CD14-positive monocyte (primary cell): ENCODE results near the gene CHST12. TPM values are rescaled to one million over a fixed set of nuclear protein-coding genes. Genes with fewer than 3 reads are reported as not detected.
"Not testable (repeated sequence)": the region's sequence is repeated elsewhere in the genome, so short reads cannot be mapped to it uniquely, and the experiment has no call there.

Experiments used
- DNase-seq, 3 donors: peaks; one replicate each; pipeline ENCODE4 v3.0.0-alpha.2; 2011 to 2022
- H2AFZ ChIP-seq: 2 replicates; pipeline ENCODE4 v1.6.0; 2012; ENCODE audit warnings: mild to moderate bottlenecking, low read depth, low read length, inconsistent platforms; ENCODE audit not compliant: insufficient read depth, poor library complexity, severe bottlenecking
- H3K27ac ChIP-seq, 2 donors: 1 replicate in 1 of 2; 2 replicates in 1 of 2; pipeline ENCODE4 v1.5.1; 2012 to 2013; ENCODE audit warnings: low read length in 2 of 2, control low read depth in 1 of 2, inconsistent platforms in 1 of 2, low read depth in 1 of 2, mild to moderate bottlenecking in 1 of 2
- H3K27me3 ChIP-seq, 2 donors: one replicate each; pipeline versions ENCODE4 v1.6.0 to v1.6.1; 2011 to 2013; ENCODE audit warnings: low read length in 2 of 2; ENCODE audit not compliant: control insufficient read depth in 2 of 2, insufficient read depth in 2 of 2
- H3K36me3 ChIP-seq, 2 donors: replicated peaks in 1 of 2; 1 replicate in 1 of 2; 2 replicates in 1 of 2; pipeline versions ENCODE4 v1.5.1 to v1.6.1; 2012 to 2013; ENCODE audit warnings: low read length in 2 of 2, control low read depth in 1 of 2, inconsistent platforms in 1 of 2, mild to moderate bottlenecking in 1 of 2; ENCODE audit not compliant: insufficient read depth in 2 of 2, control insufficient read depth in 1 of 2
- H3K4me1 ChIP-seq, 2 donors: 1 replicate in 1 of 2; 2 replicates in 1 of 2; pipeline versions ENCODE4 v1.5.1 to v1.6.1; 2012 to 2013; ENCODE audit warnings: low read length in 2 of 2, control low read depth in 1 of 2, inconsistent platforms in 1 of 2, mild to moderate bottlenecking in 1 of 2, moderate library complexity in 1 of 2; ENCODE audit not compliant: insufficient read depth in 2 of 2, control insufficient read depth in 1 of 2
- H3K4me2 ChIP-seq: replicated peaks from 2 replicates; pipeline ENCODE3; 2012; ENCODE audit warnings: low read length, moderate library complexity, mild to moderate bottlenecking; ENCODE audit not compliant: poor library complexity, severe bottlenecking; ENCODE audit errors: extremely low read depth
- H3K4me3 ChIP-seq, 3 experiments: fragments of 200-600 bp in 1 of 3; sonication (generic) in 1 of 3; replicated peaks in 1 of 3; 1 replicate in 2 of 3; 2 replicates in 1 of 3; pipeline ENCODE4 v1.5.1; 2011 to 2013; ENCODE audit warnings: low read length in 3 of 3, mild to moderate bottlenecking in 3 of 3, control low read depth in 2 of 3, low read depth in 2 of 3, inconsistent platforms in 1 of 3, moderate library complexity in 1 of 3
- H3K79me2 ChIP-seq: 2 replicates; pipeline ENCODE4 v1.6.0; 2012; ENCODE audit warnings: mild to moderate bottlenecking, control low read depth, inconsistent platforms, low read length, moderate library complexity; ENCODE audit not compliant: insufficient read depth
- H3K9ac ChIP-seq: 2 replicates; pipeline ENCODE4 v1.6.0; 2017; ENCODE audit warnings: low read length, mild to moderate bottlenecking; ENCODE audit not compliant: insufficient read depth, poor library complexity, severe bottlenecking
- H3K9me3 ChIP-seq, 2 donors: replicated peaks in 1 of 2; 1 replicate in 1 of 2; 2 replicates in 1 of 2; pipeline versions ENCODE4 v1.5.1 to v1.6.1; 2012 to 2013; ENCODE audit warnings: low read length in 2 of 2, control low read depth in 1 of 2; ENCODE audit not compliant: control insufficient read depth in 1 of 2, insufficient read depth in 1 of 2
- H4K20me1 ChIP-seq: 2 replicates; pipeline ENCODE4 v1.6.0; 2012; ENCODE audit warnings: mild to moderate bottlenecking, low read length, control low read depth, moderate library complexity; ENCODE audit not compliant: insufficient read depth
- H3K27ac Mint-ChIP-seq, 7 donors: one replicate each; pipeline ENCODE4 v1.8.0; 2020; ENCODE audit warnings: mild to moderate bottlenecking in 7 of 7, mixed read lengths in 7 of 7, moderate library complexity in 6 of 7, inconsistent platforms in 2 of 7
- H3K27me3 Mint-ChIP-seq, 3 donors: one replicate each; pipeline ENCODE4 v1.8.0; 2021 to 2022; ENCODE audit warnings: low read depth in 3 of 3, mild to moderate bottlenecking in 3 of 3, mixed read lengths in 3 of 3, moderate library complexity in 3 of 3, inconsistent platforms in 1 of 3
- H3K36me3 Mint-ChIP-seq, 2 donors: one replicate each; pipeline ENCODE4 v1.8.0; 2020; ENCODE audit warnings: mixed read lengths in 2 of 2, inconsistent platforms in 1 of 2, mild to moderate bottlenecking in 1 of 2
- H3K4me1 Mint-ChIP-seq: one replicate; pipeline ENCODE4 v1.8.0; 2020; ENCODE audit warnings: mild to moderate bottlenecking, mixed read lengths
- H3K4me3 Mint-ChIP-seq, 2 donors: one replicate each; pipeline ENCODE4 v1.8.0; 2020; ENCODE audit warnings: mild to moderate bottlenecking in 2 of 2, mixed read lengths in 2 of 2, moderate library complexity in 1 of 2
- H3K9me3 Mint-ChIP-seq, 7 donors: one replicate each; pipeline ENCODE4 v1.8.0; 2020 to 2022; ENCODE audit warnings: mixed read lengths in 7 of 7, mild to moderate bottlenecking in 6 of 7, moderate library complexity in 6 of 7, inconsistent platforms in 2 of 7
- WGBS: methylation state at CpG from one replicate; pipeline ENCODE4 v1.1.5; 2013; ENCODE audit warnings: missing lambda C conversion rate; ENCODE audit not compliant: insufficient coverage; 5-methylcytosine and 5-hydroxymethylcytosine counted together
- intact Hi-C, 2 donors: fragments of 100-400 bp; cut with micrococcal nuclease; formaldehyde crosslinking; loops; one replicate each; pipeline versions ENCODE4 v1.15.0 to v1.15.1; 2023
- polyA plus RNA-seq, 3 donors: library from polyadenylated mRNA; depleted of rRNA in 1 of 3; unstranded in 2 of 3; stranded (reverse) in 1 of 3; fragments of 300-500 nt in 2 of 3; fragments of >200 nt in 1 of 3; fragmentation: Illumina TruSeq in 2 of 3; gene quantifications; 1 replicate in 2 of 3; 2 replicates in 1 of 3; pipeline ENCODE4 v1.2.3, GENCODE V29; 2012 to 2021
- TF ChIP-seq, protein P1 (sequence below): fragments of 200-600 bp; IDR thresholded peaks from one replicate; pipeline ENCODE4 v1.8.0; 2022; ENCODE audit warnings: antibody characterized with exemption, mild to moderate bottlenecking

The CHST12 gene
- polyA plus RNA-seq, 3 donors: 5.8 to 10.6 (median 7.5) TPM

GRCh38 chr7:2452074-2452507 is 48.7 kb downstream of the CHST12 start:
- Histone ChIP-seq H3K4me3 (peak overlapping the region; percentile 31 to 81 (median 56)), H3K4me1 (peaks cover 11 to 13% of the 10 kb centered on the region in 2 donors), H3K9ac (peak overlapping the region; percentile 66), H3K27me3 (no peaks in the 10 kb centered on the region), H3K9me3 (no peaks in the 10 kb centered on the region), H3K4me2 (peak overlapping the region; percentile 89), H3K36me3 (no peaks in the 10 kb centered on the region), H2AFZ (peak overlapping the region; percentile 86), H3K27ac (peak overlapping the region in 1 of 2 donors; percentile 65), H4K20me1 (no peaks in the 10 kb centered on the region), H3K79me2 (no peaks in the 10 kb centered on the region)
- TF ChIP-seq, protein P1, sequence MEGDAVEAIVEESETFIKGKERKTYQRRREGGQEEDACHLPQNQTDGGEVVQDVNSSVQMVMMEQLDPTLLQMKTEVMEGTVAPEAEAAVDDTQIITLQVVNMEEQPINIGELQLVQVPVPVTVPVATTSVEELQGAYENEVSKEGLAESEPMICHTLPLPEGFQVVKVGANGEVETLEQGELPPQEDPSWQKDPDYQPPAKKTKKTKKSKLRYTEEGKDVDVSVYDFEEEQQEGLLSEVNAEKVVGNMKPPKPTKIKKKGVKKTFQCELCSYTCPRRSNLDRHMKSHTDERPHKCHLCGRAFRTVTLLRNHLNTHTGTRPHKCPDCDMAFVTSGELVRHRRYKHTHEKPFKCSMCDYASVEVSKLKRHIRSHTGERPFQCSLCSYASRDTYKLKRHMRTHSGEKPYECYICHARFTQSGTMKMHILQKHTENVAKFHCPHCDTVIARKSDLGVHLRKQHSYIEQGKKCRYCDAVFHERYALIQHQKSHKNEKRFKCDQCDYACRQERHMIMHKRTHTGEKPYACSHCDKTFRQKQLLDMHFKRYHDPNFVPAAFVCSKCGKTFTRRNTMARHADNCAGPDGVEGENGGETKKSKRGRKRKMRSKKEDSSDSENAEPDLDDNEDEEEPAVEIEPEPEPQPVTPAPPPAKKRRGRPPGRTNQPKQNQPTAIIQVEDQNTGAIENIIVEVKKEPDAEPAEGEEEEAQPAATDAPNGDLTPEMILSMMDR: no peak
- intact Hi-C loops: loop anchor here (5.0 kb wide), 1 partner anchor 230 kb away; no protein-coding TSS in a partner anchor
- peak overlapping the region; percentile 76 to 92 for H3K4me3 Mint-ChIP-seq
- H3K27ac Mint-ChIP-seq: peak overlapping the region in 4 of 7 donors; percentile 31 to 74 (median 61)
- peaks cover 2 to 6% (median 2%) of the 10 kb centered on the region in 3 donors for H3K27me3 Mint-ChIP-seq
- H3K9me3 Mint-ChIP-seq: peaks cover 0 to 8% (median 1%) of the 10 kb centered on the region in 7 donors
- peaks cover 11% of the 10 kb centered on the region for H3K4me1 Mint-ChIP-seq
- peaks cover 0 to 2% of the 10 kb centered on the region in 2 donors for H3K36me3 Mint-ChIP-seq
- WGBS: 0% methylated on average over 11 of the region's 16 CpGs
- peak; percentile 15 to 66 (median 24) for DNase-seq

- no peak overlapping the region for H3K27ac ChIP-seq
- H2AFZ ChIP-seq: no peak overlapping the region
- Mint-ChIP-seq H3K4me3 (no peak overlapping the region), H3K27me3 (peaks cover 2 to 6% (median 2%) of the 10 kb centered on the region in 3 donors), H3K27ac (no peak overlapping the region), H3K9me3 (peaks cover 0 to 8% (median 0%) of the 10 kb centered on the region in 7 donors), H3K36me3 (no peaks in the 10 kb centered on the region), H3K4me1 (peaks cover 11% of the 10 kb centered on the region)
- no peaks in the 10 kb centered on the region for H3K9me3 ChIP-seq
- H3K9ac ChIP-seq: no peak overlapping the region
- no peaks in the 10 kb centered on the region for H3K27me3 ChIP-seq
- H3K79me2 ChIP-seq: no peaks in the 10 kb centered on the region
- no peak overlapping the region for H3K4me2 ChIP-seq
- 92% methylated on average over 2 of the region's 8 CpGs for WGBS
- DNase-seq: no peak
- no peak overlapping the region for H3K4me3 ChIP-seq
- intact Hi-C loops: loop anchor here (5.0 kb wide), 1 partner anchor 230 kb away; no protein-coding TSS in a partner anchor
- H4K20me1 ChIP-seq: no peaks in the 10 kb centered on the region
- H3K4me1 ChIP-seq: peaks cover 11 to 13% of the 10 kb centered on the region in 2 donors
- H3K36me3 ChIP-seq: no peaks in the 10 kb centered on the region
- TF ChIP-seq, protein P1: no peak
These were observed 49.3 kb downstream of the CHST12 start for GRCh38 chr7:2452643-2453270.

GRCh38 chr7:2453849-2454248 is 50.4 kb downstream of the CHST12 start:
- not testable (repeated sequence) for H3K4me3 ChIP-seq, H3K36me3 ChIP-seq, H4K20me1 ChIP-seq, H3K27me3 Mint-ChIP-seq, H2AFZ ChIP-seq, H3K9me3 ChIP-seq, H3K27ac ChIP-seq, H3K9me3 Mint-ChIP-seq, H3K9ac ChIP-seq, H3K36me3 Mint-ChIP-seq, H3K27me3 ChIP-seq, H3K27ac Mint-ChIP-seq, H3K4me2 ChIP-seq, H3K79me2 ChIP-seq, H3K4me3 Mint-ChIP-seq, DNase-seq
- intact Hi-C loops: loop anchor here (5.0 kb wide), 1 partner anchor 228 kb away; no protein-coding TSS in a partner anchor
- peaks cover 11 to 13% of the 10 kb centered on the region in 2 donors for H3K4me1 ChIP-seq
- WGBS: 83% methylated on average over 1 of the region's 3 CpGs
- peaks cover 13% of the 10 kb centered on the region for H3K4me1 Mint-ChIP-seq
